Measurements from ENCODE around the gene C8G. TPM values are rescaled to one million over a fixed set of nuclear protein-coding genes. Genes with fewer than 3 reads are reported as not detected.

The C8G gene
- total and polyA plus RNA-seq, 2 of the 8 experiments (the other 6 are each of a cell fraction or from before 2014, with no cell fraction given), result 0.62 to 0.80 TPM

DNA sequence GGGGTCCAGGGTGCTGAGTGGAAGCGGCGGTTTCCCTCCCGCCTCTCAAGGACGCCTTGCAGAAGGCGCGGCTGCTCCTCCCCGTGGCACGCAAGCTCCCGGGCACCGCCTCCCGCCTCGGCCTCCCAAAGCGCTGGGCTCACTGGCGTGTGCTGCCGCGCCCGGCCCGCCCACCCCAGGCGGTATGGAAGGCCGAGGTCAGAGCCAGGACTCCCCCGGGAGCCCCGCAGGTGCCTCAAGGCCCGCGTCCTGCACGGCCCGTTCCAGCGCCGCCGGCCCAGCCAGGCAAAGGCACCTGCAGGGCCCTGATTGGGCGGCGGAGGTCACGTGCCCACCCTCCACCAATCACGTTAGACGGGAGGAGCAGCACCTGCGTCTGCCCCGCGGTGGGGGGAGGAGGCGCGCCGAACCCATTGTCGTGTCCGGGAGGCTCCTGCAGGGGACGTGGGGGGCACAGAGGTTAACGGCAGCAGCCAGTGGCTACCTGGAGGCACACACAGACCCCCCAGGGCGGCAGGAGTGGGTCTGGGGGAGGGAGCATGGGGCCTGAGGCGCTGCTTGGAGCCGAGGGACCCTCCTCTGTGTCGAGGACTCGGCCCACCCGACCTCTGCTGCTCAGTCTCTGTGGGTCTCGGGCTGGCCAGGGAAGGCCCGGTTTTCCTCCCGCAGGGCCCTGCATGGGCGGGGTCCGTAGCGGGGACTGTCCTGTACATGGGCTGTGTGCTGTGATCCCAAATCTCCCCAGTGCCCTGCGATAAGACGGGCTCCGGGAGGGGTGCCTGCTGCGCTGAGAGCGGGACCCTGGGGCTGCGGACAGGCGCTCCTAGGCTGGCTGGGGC, 5.0 kb downstream of the C8G start (continued):
- no peak for TF ChIP-seq BCL11A (IDR thresholded peaks at IDR 0.05; ENCODE audit: low read depth in 2 of 2, low read length in 2 of 2)
- no peak for TF ChIP-seq ATF2 (IDR thresholded peaks at IDR 0.05; ENCODE audit: low read length)
- peak; percentile 42 for TF ChIP-seq KDM4A (IDR thresholded peaks at IDR 0.05; ENCODE audit: low read depth, low read length, severe bottlenecking)
- TF ChIP-seq MAX (IDR thresholded peaks at IDR 0.05), result peak; percentile 76
- TF ChIP-seq NRF1 (IDR thresholded peaks at IDR 0.05; ENCODE audit: low read depth, low read length), result 0 out of 2 replicates have a peak, but pooled peaks have one; percentile 1
- peak; percentile 98 for TF ChIP-seq USF2 (IDR thresholded peaks at IDR 0.05; ENCODE audit: low read length)
- TF ChIP-seq ATF3 (IDR thresholded peaks at IDR 0.05; ENCODE audit: insufficient read depth, low read depth, low read length), result peak; percentile 94
- peak; percentile 77 for TF ChIP-seq SP1 (IDR thresholded peaks at IDR 0.05; ENCODE audit: low read depth, low read length)
- no peak for TF ChIP-seq RFX5 (IDR thresholded peaks at IDR 0.05; ENCODE audit: borderline replicate concordance, low read depth, low read length)
- no peak for TF ChIP-seq TEAD4 (IDR thresholded peaks at IDR 0.05; ENCODE audit: low read depth, low read length)
- 0 out of 2 replicates have a peak, but pooled peaks have one; percentile 6 for TF ChIP-seq TCF12 (IDR thresholded peaks at IDR 0.05; ENCODE audit: low read depth, low read length)
- TF ChIP-seq SUZ12 (IDR thresholded peaks at IDR 0.05; ENCODE audit: low read length), result no peak
- no peak for TF ChIP-seq JUND (IDR thresholded peaks at IDR 0.05; ENCODE audit: low read length)
- peak; percentile 71; the same call in 1 of the 2 replicates for TF ChIP-seq PHF8 (conservative IDR thresholded peaks at IDR 0.05; ENCODE audit: low read depth, low read length)
- TF ChIP-seq POLR2A (IDR thresholded peaks at IDR 0.05; ENCODE audit: control extremely low read depth in 1 of 2, low read depth in 2 of 2, low read length in 2 of 2), result peak in 1 of 2 experiments; percentile 29; a peak in 1 of 3 replicates
- no peak for TF ChIP-seq SIRT6 (IDR thresholded peaks at IDR 0.05; ENCODE audit: low read length)
- TF ChIP-seq POU5F1 (IDR thresholded peaks at IDR 0.05; ENCODE audit: low read depth, low read length), result no peak
- no peak for TF ChIP-seq EGR1 (IDR thresholded peaks at IDR 0.05; ENCODE audit: borderline replicate concordance, low read depth, low read length)
- no peak for TF ChIP-seq RBBP5 (IDR thresholded peaks at IDR 0.05; ENCODE audit: borderline replicate concordance, low read depth, low read length)
